Gastroesophageal sphincter (tissue), 4 donors: ENCODE data around the gene LCE3D. TPM values are rescaled to one million over a fixed set of nuclear protein-coding genes. Genes with fewer than 3 reads are reported as not detected.
"Not testable (repeated sequence)": the region's sequence is repeated elsewhere in the genome, so short reads cannot be mapped to it uniquely, and the experiment has no call there.

Source experiments
- ATAC-seq: fragments of 150-250 bp; one replicate; pipeline ENCODE4 v1.9.1; 2016; ENCODE audit warnings: mild to moderate bottlenecking, moderate library complexity
- H3K27ac ChIP-seq, 4 donors: fragments of 200-600 bp; sonication (generic) in 3 of 4; 1 replicate in 3 of 4; 2 replicates in 1 of 4; pipeline ENCODE4 v1.5.1; 2016 to 2019
- H3K27me3 ChIP-seq: fragments of 200-600 bp; sonication (generic); one replicate; pipeline ENCODE4 v1.5.1; 2019
- H3K36me3 ChIP-seq, 2 donors: fragments of 200-600 bp; sonication (generic); one replicate each; pipeline ENCODE4 v1.5.1; 2019; ENCODE audit warnings: control low read depth in 1 of 2
- H3K4me1 ChIP-seq, 3 donors: fragments of 200-600 bp; sonication (generic); 1 replicate in 2 of 3; 2 replicates in 1 of 3; pipeline ENCODE4 v1.5.1; 2016 to 2019; ENCODE audit warnings: control low read depth in 2 of 3
- H3K4me3 ChIP-seq, 2 donors: fragments of 200-600 bp; sonication (generic); one replicate each; pipeline ENCODE4 v1.5.1; 2019; ENCODE audit warnings: mild to moderate bottlenecking in 1 of 2, moderate library complexity in 1 of 2
- H3K9me3 ChIP-seq, 3 donors: fragments of 200-600 bp; sonication (generic); one replicate each; pipeline ENCODE4 v1.5.1; 2017 to 2019; ENCODE audit warnings: control low read depth in 2 of 3
- CTCF ChIP-seq, 4 experiments: fragments of 200-600 bp in 2 of 4; fragments of 450-650 bp in 2 of 4; sonication (generic) in 1 of 4; IDR thresholded peaks; one replicate each; pipeline ENCODE4 v1.5.1; 2017 to 2019; ENCODE audit warnings: antibody characterized with exemption in 4 of 4, mild to moderate bottlenecking in 2 of 4, moderate library complexity in 2 of 4
- EP300 ChIP-seq: sonication (generic); formaldehyde crosslinking; IDR thresholded peaks from one replicate; pipeline ENCODE4 v1.6.1; 2017; ENCODE audit warnings: antibody characterized with exemption, mild to moderate bottlenecking
- POLR2A ChIP-seq, 2 donors: fragments of 450-650 bp; IDR thresholded peaks; one replicate each; pipeline ENCODE4 v1.6.1; 2017; ENCODE audit warnings: antibody characterized with exemption in 2 of 2, mild to moderate bottlenecking in 2 of 2, moderate library complexity in 1 of 2
- POLR2AphosphoS5 ChIP-seq: sonication (generic); formaldehyde crosslinking; IDR thresholded peaks from one replicate; pipeline ENCODE4 v1.6.1; 2017; ENCODE audit warnings: antibody characterized with exemption
- WGBS, 2 donors: methylation state at CpG; one replicate each; pipeline ENCODE4 v1.1.5; 2018; ENCODE audit warnings: low coverage in 1 of 2; 5-methylcytosine and 5-hydroxymethylcytosine counted together
- total RNA-seq, 4 donors: library from RNA; depleted of rRNA; stranded (reverse); fragments of >200 nt; gene quantifications; one replicate each; pipeline ENCODE4 v1.1.0, GENCODE V29; 2016

Gene LCE3D
- total RNA-seq, 4 donors from 2014 or later = 1.4 TPM; not detected in 3

GRCh38 chr1:152577168-152577567 lies 3.1 kb downstream of the LCE3D start:
- TF ChIP-seq POLR2A (IDR thresholded peaks at IDR 0.05) = no peak
- TF ChIP-seq POLR2AphosphoS5 = no peak
- no peak for TF ChIP-seq CTCF (IDR thresholded peaks at IDR 0.05)
- no peak for TF ChIP-seq EP300
- Histone ChIP-seq H3K4me1 (no peaks in the 10 kb centered on the region), H3K4me3 (no peak overlapping the region), H3K9me3 (no peaks in the 10 kb centered on the region), H3K27me3 (peaks cover 13% of the 10 kb centered on the region), H3K36me3 (no peaks in the 10 kb centered on the region), H3K27ac (no peak overlapping the region)
- no peak for ATAC-seq
- 85 to 86% methylated on average over 2 of the region's 2 CpGs for WGBS, 2 donors

GRCh38 chr1:152566681-152567080 lies 13.6 kb downstream of the LCE3D start, which contains the start of gene LCE3E:
Gene LCE3E, minus strand, starts transcription at chr1:152566780. Its CDS starts 572 bp downstream, at chr1:152566208.
- Histone ChIP-seq H3K9me3 (peaks cover 0 to 28% (median 0%) of the 10 kb centered on the region in 3 donors), H3K4me3 (no peak within 1 kb of the TSS), H3K27ac (no peak within 1 kb of the TSS), H3K36me3 (no peaks in the 10 kb centered on the region), H3K4me1 (no peaks in the 10 kb centered on the region), H3K27me3 (no peaks in the 10 kb centered on the region)
- WGBS, 2 donors = 58 to 80% methylated on average over 1 of the region's 1 CpG
- TF ChIP-seq CTCF (IDR thresholded peaks at IDR 0.05) (no peak), POLR2A (IDR thresholded peaks at IDR 0.05) (no peak), EP300 (no peak), POLR2AphosphoS5 (no peak)
- no peak for ATAC-seq

- TF ChIP-seq POLR2A (IDR thresholded peaks at IDR 0.05) (no peak), POLR2AphosphoS5 (no peak), EP300 (no peak), CTCF (IDR thresholded peaks at IDR 0.05) (no peak)
- H3K4me1 ChIP-seq = no peaks in the 10 kb centered on the region
- H3K9me3 ChIP-seq = peaks cover 0 to 28% (median 0%) of the 10 kb centered on the region in 3 donors
- no peak overlapping the region for H3K27ac ChIP-seq
- WGBS, 2 donors = 45 to 80% methylated on average over 1 to 2 of the region's 14 CpGs
- H3K36me3 ChIP-seq = no peaks in the 10 kb centered on the region
- no peak overlapping the region for H3K4me3 ChIP-seq
- no peaks in the 10 kb centered on the region for H3K27me3 ChIP-seq
- ATAC-seq = no peak
Observed at GRCh38 chr1:152565535-152566215, 14.6 kb downstream of the LCE3D start.

- Histone ChIP-seq H3K27me3 (no peaks in the 10 kb centered on the region), H3K4me1 (no peaks in the 10 kb centered on the region), H3K27ac (no peak overlapping the region), H3K4me3 (no peak overlapping the region), H3K36me3 (no peaks in the 10 kb centered on the region), H3K9me3 (peaks cover 0 to 25% (median 0%) of the 10 kb centered on the region in 3 donors)
- no peak for ATAC-seq
- WGBS, 2 donors = 40 to 69% methylated on average over 1 to 2 of the region's 2 CpGs
- no peak for TF ChIP-seq CTCF (IDR thresholded peaks at IDR 0.05)
- no peak for TF ChIP-seq POLR2A (IDR thresholded peaks at IDR 0.05)
- TF ChIP-seq EP300 = no peak
- no peak for TF ChIP-seq POLR2AphosphoS5
Observed at GRCh38 chr1:152565115-152565514, 15.2 kb downstream of the LCE3D start.

GRCh38 chr1:152548358-152548757 lies 32.0 kb downstream of the LCE3D start:
- H3K4me3 ChIP-seq, H3K27ac ChIP-seq, ATAC-seq, H3K27me3 ChIP-seq, H3K4me1 ChIP-seq, H3K9me3 ChIP-seq, H3K36me3 ChIP-seq: not testable (repeated sequence)
- no CpG with 5 or more reads among the region's 1 CpG for WGBS, 2 donors
